Gastroesophageal sphincter (tissue), 3 donors: ENCODE data around the gene PANK4.

Source experiments
- EP300 ChIP-seq: sonication (generic); formaldehyde crosslinking; IDR thresholded peaks from one replicate; pipeline ENCODE4 v1.6.1; 2017; ENCODE audit warnings: antibody characterized with exemption, mild to moderate bottlenecking
- POLR2A ChIP-seq, 2 donors: fragments of 450-650 bp; IDR thresholded peaks; one replicate each; pipeline ENCODE4 v1.6.1; 2017; ENCODE audit warnings: antibody characterized with exemption in 2 of 2, mild to moderate bottlenecking in 2 of 2, moderate library complexity in 1 of 2
- POLR2AphosphoS5 ChIP-seq: sonication (generic); formaldehyde crosslinking; IDR thresholded peaks from one replicate; pipeline ENCODE4 v1.6.1; 2017; ENCODE audit warnings: antibody characterized with exemption
- TF ChIP-seq, protein P1 (sequence below), 4 experiments: fragments of 200-600 bp in 2 of 4; fragments of 450-650 bp in 2 of 4; sonication (generic) in 1 of 4; IDR thresholded peaks; one replicate each; pipeline ENCODE4 v1.5.1; 2017 to 2019; ENCODE audit warnings: antibody characterized with exemption in 4 of 4, mild to moderate bottlenecking in 2 of 4, moderate library complexity in 2 of 4

DNA sequence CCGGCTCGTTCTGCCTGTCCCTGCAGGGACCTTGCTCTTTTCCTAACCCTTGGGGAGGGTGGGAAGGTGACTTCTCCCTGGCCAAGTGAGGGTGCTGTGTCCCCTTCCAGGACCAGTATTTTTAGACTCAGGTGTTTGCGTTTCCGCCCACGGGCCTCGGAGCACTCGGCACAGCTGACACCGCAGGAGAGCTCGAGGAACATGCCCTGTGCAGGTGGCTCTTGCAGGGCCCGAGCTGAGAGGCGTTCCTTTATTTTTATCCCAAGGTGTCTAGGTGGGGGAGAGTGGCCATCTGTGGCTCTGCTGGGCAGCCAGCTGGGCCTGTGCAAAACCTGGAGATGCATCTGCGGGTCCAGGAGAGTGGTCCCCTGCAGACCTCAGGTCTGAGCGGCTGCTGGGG lies 34.3 kb downstream of the PANK4 start:
- TF ChIP-seq, protein P1, sequence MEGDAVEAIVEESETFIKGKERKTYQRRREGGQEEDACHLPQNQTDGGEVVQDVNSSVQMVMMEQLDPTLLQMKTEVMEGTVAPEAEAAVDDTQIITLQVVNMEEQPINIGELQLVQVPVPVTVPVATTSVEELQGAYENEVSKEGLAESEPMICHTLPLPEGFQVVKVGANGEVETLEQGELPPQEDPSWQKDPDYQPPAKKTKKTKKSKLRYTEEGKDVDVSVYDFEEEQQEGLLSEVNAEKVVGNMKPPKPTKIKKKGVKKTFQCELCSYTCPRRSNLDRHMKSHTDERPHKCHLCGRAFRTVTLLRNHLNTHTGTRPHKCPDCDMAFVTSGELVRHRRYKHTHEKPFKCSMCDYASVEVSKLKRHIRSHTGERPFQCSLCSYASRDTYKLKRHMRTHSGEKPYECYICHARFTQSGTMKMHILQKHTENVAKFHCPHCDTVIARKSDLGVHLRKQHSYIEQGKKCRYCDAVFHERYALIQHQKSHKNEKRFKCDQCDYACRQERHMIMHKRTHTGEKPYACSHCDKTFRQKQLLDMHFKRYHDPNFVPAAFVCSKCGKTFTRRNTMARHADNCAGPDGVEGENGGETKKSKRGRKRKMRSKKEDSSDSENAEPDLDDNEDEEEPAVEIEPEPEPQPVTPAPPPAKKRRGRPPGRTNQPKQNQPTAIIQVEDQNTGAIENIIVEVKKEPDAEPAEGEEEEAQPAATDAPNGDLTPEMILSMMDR (IDR thresholded peaks at IDR 0.05), result no peak
- TF ChIP-seq POLR2A (IDR thresholded peaks at IDR 0.05) (no peak), POLR2AphosphoS5 (no peak), EP300 (no peak)
